Neural cell (in vitro differentiated cells): Measurements from ENCODE around the gene TTC19. TPM values are rescaled to one million over a fixed set of nuclear protein-coding genes. Genes with fewer than 3 reads are reported as not detected.

Source experiments
- H2AFZ ChIP-seq: fragments of 200-600, 300-800 bp; sonication (generic), shearing (Covaris generic); 2 replicates; pipeline ENCODE4 v1.6.0; 2014; ENCODE audit warnings: low read depth, mild to moderate bottlenecking, antibody characterized with exemption, low read length, moderate library complexity
- H3F3A ChIP-seq: fragments of 200-600 bp; shearing (Covaris generic); 2 replicates; pipeline ENCODE4 v1.6.1; 2016; ENCODE audit warnings: mild to moderate bottlenecking, moderate library complexity, mixed read lengths, antibody characterized with exemption, low read length; ENCODE audit not compliant: insufficient read depth, poor library complexity, severe bottlenecking
- H3K27ac ChIP-seq: fragments of 200-600, 300-800 bp; sonication (generic), shearing (Covaris generic); 2 replicates; pipeline ENCODE4 v1.5.1; 2014; ENCODE audit warnings: mild to moderate bottlenecking, low read length, moderate library complexity
- H3K27me3 ChIP-seq: fragments of 300-800, 200-600 bp; sonication (generic), shearing (Covaris generic); 2 replicates; pipeline ENCODE4 v1.6.0; 2014; ENCODE audit warnings: mild to moderate bottlenecking, low read depth, low read length, moderate library complexity; ENCODE audit not compliant: insufficient read depth
- H3K36me3 ChIP-seq: fragments of 300-800, 200-600 bp; sonication (generic), shearing (Covaris generic); 2 replicates; pipeline ENCODE4 v1.5.1; 2014; ENCODE audit warnings: mild to moderate bottlenecking, antibody characterized with exemption, low read length, moderate library complexity; ENCODE audit not compliant: insufficient read depth
- H3K4me2 ChIP-seq: fragments of 300-800, 200-600 bp; sonication (generic), shearing (Covaris generic); 2 replicates; pipeline ENCODE4 v1.6.0; 2014; ENCODE audit warnings: mild to moderate bottlenecking, low read length
- H3K4me3 ChIP-seq: fragments of 300-800, 200-600 bp; sonication (generic), shearing (Covaris generic); 2 replicates; pipeline ENCODE4 v1.5.1; 2014; ENCODE audit warnings: mild to moderate bottlenecking, low read length, moderate library complexity
- H3K79me2 ChIP-seq: fragments of 200-600 bp; shearing (Covaris generic); replicated peaks from 2 replicates; pipeline ENCODE4 v1.6.0; 2014; ENCODE audit warnings: mild to moderate bottlenecking, low read length, moderate library complexity; ENCODE audit not compliant: insufficient read depth
- H3K9ac ChIP-seq: fragments of 300-800, 200-600 bp; sonication (generic), shearing (Covaris generic); 2 replicates; pipeline ENCODE4 v1.6.1; 2016; ENCODE audit warnings: mild to moderate bottlenecking, low read length, mixed read lengths
- H3K9me2 ChIP-seq: fragments of 200-600 bp; shearing (Covaris generic); 2 replicates; pipeline ENCODE4 v1.6.1; 2016; ENCODE audit warnings: mild to moderate bottlenecking, low read length, mixed read lengths; ENCODE audit not compliant: insufficient read depth
- H3K9me3 ChIP-seq: fragments of 200-600, 300-800 bp; sonication (generic), shearing (Covaris generic); 2 replicates; pipeline ENCODE4 v1.6.1; 2016; ENCODE audit warnings: mild to moderate bottlenecking, mixed run types, low read length, moderate library complexity, mixed read lengths
- H4K20me1 ChIP-seq: fragments of 200-600 bp; shearing (Covaris generic); 2 replicates; pipeline ENCODE4 v1.6.1; 2016; ENCODE audit warnings: mild to moderate bottlenecking, mixed run types; ENCODE audit not compliant: insufficient read depth
- EP300 ChIP-seq: fragments of 450-650 bp; conservative IDR thresholded peaks from 2 replicates; pipeline ENCODE4 v1.6.1; 2014; ENCODE audit warnings: antibody characterized with exemption, mild to moderate bottlenecking, moderate library complexity; ENCODE audit not compliant: poor library complexity, severe bottlenecking
- EZH2 ChIP-seq: fragments of 200-600, 300-800 bp; shearing (Covaris generic), sonication (generic); IDR thresholded peaks from 2 replicates; pipeline ENCODE4 v1.6.1; 2014; ENCODE audit warnings: antibody characterized with exemption, low read length, borderline replicate concordance, mild to moderate bottlenecking; ENCODE audit not compliant: insufficient read depth, poor library complexity, severe bottlenecking
- MXI1 ChIP-seq: fragments of 450-650 bp; conservative IDR thresholded peaks from 2 replicates; pipeline ENCODE4 v1.6.1; 2014; ENCODE audit warnings: antibody characterized with exemption, mild to moderate bottlenecking; ENCODE audit not compliant: poor library complexity, severe bottlenecking
- POLR2AphosphoS5 ChIP-seq: IDR thresholded peaks from 2 replicates; pipeline ENCODE4 v1.6.1; 2012
- RAD21 ChIP-seq: fragments of 450-650 bp; conservative IDR thresholded peaks from 2 replicates; pipeline ENCODE4 v1.6.1; 2014; ENCODE audit warnings: antibody characterized with exemption, mild to moderate bottlenecking, moderate library complexity
- SMC3 ChIP-seq: fragments of 450-650 bp; conservative IDR thresholded peaks from 2 replicates; pipeline ENCODE4 v1.6.1; 2014; ENCODE audit warnings: antibody characterized with exemption, mild to moderate bottlenecking, moderate library complexity; ENCODE audit not compliant: poor library complexity
- TAF1 ChIP-seq: IDR thresholded peaks from 2 replicates; pipeline ENCODE4 v1.6.1; 2012; ENCODE audit warnings: low read depth
- polyA minus RNA-seq: library from RNA; depleted of rRNA, polyadenylated mRNA; stranded (reverse); fragments of >200 nt; gene quantifications from 2 replicates; pipeline ENCODE4 v1.2.3, GENCODE V29; 2014
- polyA plus RNA-seq: library from polyadenylated mRNA; depleted of rRNA; stranded (reverse); fragments of >200 nt; gene quantifications from 2 replicates; pipeline ENCODE4 v1.2.3, GENCODE V29; 2014
- TF ChIP-seq, protein P1 (sequence below): IDR thresholded peaks from 2 replicates; pipeline ENCODE4 v1.6.1; 2012; ENCODE audit warnings: borderline replicate concordance
- TF ChIP-seq, protein P2 (sequence below): fragments of 450-650 bp; IDR thresholded peaks from 2 replicates; pipeline ENCODE4 v1.5.1; 2014; ENCODE audit warnings: antibody characterized with exemption, mild to moderate bottlenecking, moderate library complexity; ENCODE audit not compliant: poor library complexity, severe bottlenecking

TTC19 gene, protein sequence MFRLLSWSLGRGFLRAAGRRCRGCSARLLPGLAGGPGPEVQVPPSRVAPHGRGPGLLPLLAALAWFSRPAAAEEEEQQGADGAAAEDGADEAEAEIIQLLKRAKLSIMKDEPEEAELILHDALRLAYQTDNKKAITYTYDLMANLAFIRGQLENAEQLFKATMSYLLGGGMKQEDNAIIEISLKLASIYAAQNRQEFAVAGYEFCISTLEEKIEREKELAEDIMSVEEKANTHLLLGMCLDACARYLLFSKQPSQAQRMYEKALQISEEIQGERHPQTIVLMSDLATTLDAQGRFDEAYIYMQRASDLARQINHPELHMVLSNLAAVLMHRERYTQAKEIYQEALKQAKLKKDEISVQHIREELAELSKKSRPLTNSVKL
- polyA plus RNA-seq (88.7 and 97.8 TPM in 2 replicates), polyA minus RNA-seq (78.5 and 92.0 TPM in 2 replicates)

DNA sequence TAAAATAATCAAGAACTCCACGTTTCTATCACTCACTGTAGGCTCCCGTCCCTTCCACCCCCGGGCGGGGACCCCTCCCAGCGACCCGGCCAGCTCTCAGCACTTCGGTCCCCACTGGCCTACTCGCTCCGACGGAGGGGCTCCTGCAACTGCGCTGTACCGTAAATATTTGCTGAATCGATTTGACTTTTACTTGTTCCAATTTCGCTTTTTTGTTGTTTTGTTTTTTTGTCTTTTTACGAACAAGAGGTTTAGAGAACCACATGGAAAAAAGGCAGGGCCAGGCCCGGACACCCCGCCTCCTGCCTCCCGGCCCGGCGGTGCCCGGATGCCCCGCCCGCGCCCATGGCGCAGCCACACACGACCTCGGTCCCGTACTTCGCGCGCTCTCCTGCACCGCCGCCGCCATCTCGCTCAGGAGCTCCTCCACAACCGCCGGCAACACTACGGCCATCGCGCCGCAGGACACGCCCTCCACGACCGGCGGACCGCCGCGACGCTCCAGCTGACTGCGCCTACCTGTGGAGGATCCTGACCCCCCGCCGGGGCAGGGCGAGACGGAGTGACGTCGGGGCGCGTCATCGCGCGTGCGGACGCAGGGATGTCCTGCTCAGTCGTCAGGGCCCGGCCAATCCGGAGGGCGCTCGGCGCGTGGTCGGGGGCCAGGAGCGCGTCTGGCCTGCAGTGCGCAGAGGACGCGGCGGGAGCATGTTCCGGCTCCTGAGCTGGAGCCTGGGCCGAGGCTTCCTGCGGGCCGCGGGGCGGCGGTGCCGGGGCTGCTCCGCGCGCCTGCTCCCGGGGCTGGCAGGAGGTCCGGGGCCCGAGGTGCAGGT is at the start of gene TTC19, which contains the start of gene ZSWIM7:
Gene TTC19, plus strand, starts transcription at position 684 of the 833 bp plus-strand sequence. Its CDS starts 25 bp downstream, at position 709.
Gene ZSWIM7, minus strand, starts transcription at position 564 of the 833 bp plus-strand sequence. Its CDS starts 110 bp downstream, at position 454.
- Histone ChIP-seq H3F3A (no peaks in the 10 kb centered on the region), H3K27ac (peak within 1 kb of the TSS; percentile 95), H3K36me3 (peaks cover 16% of the 10 kb centered on the region), H3K27me3 (no peaks in the 10 kb centered on the region), H3K4me3 (peak within 1 kb of the TSS; percentile 94), H3K4me2 (peak within 1 kb of the TSS; percentile 74), H3K79me2 (peaks cover 19% of the 10 kb centered on the region), H3K9ac (peak within 1 kb of the TSS; percentile 97), H3K9me2 (no peaks in the 10 kb centered on the region), H4K20me1 (no peaks in the 10 kb centered on the region), H2AFZ (peak within 1 kb of the TSS; percentile 81), H3K9me3 (no peaks in the 10 kb centered on the region)
- TF ChIP-seq, protein P1, sequence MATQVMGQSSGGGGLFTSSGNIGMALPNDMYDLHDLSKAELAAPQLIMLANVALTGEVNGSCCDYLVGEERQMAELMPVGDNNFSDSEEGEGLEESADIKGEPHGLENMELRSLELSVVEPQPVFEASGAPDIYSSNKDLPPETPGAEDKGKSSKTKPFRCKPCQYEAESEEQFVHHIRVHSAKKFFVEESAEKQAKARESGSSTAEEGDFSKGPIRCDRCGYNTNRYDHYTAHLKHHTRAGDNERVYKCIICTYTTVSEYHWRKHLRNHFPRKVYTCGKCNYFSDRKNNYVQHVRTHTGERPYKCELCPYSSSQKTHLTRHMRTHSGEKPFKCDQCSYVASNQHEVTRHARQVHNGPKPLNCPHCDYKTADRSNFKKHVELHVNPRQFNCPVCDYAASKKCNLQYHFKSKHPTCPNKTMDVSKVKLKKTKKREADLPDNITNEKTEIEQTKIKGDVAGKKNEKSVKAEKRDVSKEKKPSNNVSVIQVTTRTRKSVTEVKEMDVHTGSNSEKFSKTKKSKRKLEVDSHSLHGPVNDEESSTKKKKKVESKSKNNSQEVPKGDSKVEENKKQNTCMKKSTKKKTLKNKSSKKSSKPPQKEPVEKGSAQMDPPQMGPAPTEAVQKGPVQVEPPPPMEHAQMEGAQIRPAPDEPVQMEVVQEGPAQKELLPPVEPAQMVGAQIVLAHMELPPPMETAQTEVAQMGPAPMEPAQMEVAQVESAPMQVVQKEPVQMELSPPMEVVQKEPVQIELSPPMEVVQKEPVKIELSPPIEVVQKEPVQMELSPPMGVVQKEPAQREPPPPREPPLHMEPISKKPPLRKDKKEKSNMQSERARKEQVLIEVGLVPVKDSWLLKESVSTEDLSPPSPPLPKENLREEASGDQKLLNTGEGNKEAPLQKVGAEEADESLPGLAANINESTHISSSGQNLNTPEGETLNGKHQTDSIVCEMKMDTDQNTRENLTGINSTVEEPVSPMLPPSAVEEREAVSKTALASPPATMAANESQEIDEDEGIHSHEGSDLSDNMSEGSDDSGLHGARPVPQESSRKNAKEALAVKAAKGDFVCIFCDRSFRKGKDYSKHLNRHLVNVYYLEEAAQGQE, result peak; percentile 70
- TF ChIP-seq TAF1 (peak; percentile 95), MXI1 (peak; percentile 86), EP300 (peak; percentile 84), RAD21 (peak; percentile 26), EZH2 (no peak), POLR2AphosphoS5 (peak; percentile 89), SMC3 (peak; percentile 27)
- TF ChIP-seq, protein P2, sequence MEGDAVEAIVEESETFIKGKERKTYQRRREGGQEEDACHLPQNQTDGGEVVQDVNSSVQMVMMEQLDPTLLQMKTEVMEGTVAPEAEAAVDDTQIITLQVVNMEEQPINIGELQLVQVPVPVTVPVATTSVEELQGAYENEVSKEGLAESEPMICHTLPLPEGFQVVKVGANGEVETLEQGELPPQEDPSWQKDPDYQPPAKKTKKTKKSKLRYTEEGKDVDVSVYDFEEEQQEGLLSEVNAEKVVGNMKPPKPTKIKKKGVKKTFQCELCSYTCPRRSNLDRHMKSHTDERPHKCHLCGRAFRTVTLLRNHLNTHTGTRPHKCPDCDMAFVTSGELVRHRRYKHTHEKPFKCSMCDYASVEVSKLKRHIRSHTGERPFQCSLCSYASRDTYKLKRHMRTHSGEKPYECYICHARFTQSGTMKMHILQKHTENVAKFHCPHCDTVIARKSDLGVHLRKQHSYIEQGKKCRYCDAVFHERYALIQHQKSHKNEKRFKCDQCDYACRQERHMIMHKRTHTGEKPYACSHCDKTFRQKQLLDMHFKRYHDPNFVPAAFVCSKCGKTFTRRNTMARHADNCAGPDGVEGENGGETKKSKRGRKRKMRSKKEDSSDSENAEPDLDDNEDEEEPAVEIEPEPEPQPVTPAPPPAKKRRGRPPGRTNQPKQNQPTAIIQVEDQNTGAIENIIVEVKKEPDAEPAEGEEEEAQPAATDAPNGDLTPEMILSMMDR, result peak; percentile 45

DNA sequence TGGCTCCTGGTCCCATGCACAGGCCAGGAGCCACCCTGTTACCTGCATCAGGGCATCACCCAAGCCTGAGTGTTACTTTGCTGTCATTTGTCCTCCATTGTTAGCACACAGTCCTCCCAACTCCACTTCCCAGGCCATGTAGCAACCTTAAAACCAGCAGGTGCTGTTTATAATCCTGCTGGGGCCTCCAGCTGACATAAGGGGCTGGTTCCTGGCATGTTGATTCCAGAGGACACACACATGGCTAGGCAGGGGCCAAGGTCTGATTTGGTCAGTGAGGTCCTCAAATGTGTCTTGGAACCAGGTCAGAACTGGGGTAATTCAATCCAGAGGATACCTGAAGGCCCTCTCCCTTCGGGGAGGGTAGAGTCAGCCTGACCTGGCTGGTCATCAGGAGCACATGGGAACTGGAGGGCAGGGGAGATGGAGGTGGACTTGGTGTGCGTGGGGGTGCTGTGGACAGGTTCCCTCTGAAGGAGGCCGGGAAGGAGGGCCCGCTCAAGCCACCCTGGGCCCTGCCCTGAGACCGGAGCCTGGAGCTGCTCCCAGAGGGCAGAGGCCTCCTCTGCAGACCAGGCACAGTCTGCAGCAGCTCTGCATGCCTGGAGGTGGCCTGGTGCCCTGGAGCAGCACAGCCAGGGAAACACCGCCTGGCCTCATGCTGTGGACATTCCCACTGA is 48.1 kb upstream of the TTC19 start:
- no peak overlapping the region for H3K9ac ChIP-seq
- no peaks in the 10 kb centered on the region for H4K20me1 ChIP-seq
- H3K4me2 ChIP-seq, result no peak overlapping the region
- H3K79me2 ChIP-seq, result no peaks in the 10 kb centered on the region
- no peak overlapping the region for H3K4me3 ChIP-seq
- no peaks in the 10 kb centered on the region for H3K9me2 ChIP-seq
- no peak overlapping the region for H2AFZ ChIP-seq
- no peaks in the 10 kb centered on the region for H3K9me3 ChIP-seq
- H3K27me3 ChIP-seq, result peaks cover 10% of the 10 kb centered on the region
- TF ChIP-seq EP300 (no peak), RAD21 (no peak), TAF1 (no peak), EZH2 (no peak), POLR2AphosphoS5 (no peak), SMC3 (no peak), MXI1 (no peak)
- TF ChIP-seq, protein P1, result no peak
- TF ChIP-seq, protein P2, result no peak
- no peaks in the 10 kb centered on the region for H3F3A ChIP-seq
- no peak overlapping the region for H3K27ac ChIP-seq
- no peaks in the 10 kb centered on the region for H3K36me3 ChIP-seq
